C4-2B (cell line): ENCODE results near the gene SLC25A29.

Source experiments
- H3K27ac ChIP-seq: fragments of 450-650 bp; 2 replicates; pipeline ENCODE4 v1.5.1; 2017
- CTCF ChIP-seq: fragments of 450-650 bp; conservative IDR thresholded peaks from 2 replicates; pipeline ENCODE4 v1.5.1; 2017; ENCODE audit warnings: mild to moderate bottlenecking
- ZFX ChIP-seq: fragments of 450-650 bp; IDR thresholded peaks from 2 replicates; pipeline ENCODE4 v1.6.1; 2017

Gene SLC25A29

GRCh38 chr14:100296106-100296651 lies 10.1 kb downstream of the SLC25A29 start:
- no peak for TF ChIP-seq CTCF
- no peak for TF ChIP-seq ZFX
- H3K27ac ChIP-seq, result no peak overlapping the region

- TF ChIP-seq CTCF (no peak), ZFX (no peak)
Observed at GRCh38 chr14:100295376-100296105, 10.7 kb downstream of the SLC25A29 start.

GRCh38 chr14:100294963-100295330 lies 11.3 kb downstream of the SLC25A29 start:
- TF ChIP-seq ZFX (no peak), CTCF (no peak)
- no peak overlapping the region for H3K27ac ChIP-seq

More at GRCh38 chr14:100295376-100296105, 10.7 kb downstream of the SLC25A29 start:
- no peak overlapping the region for H3K27ac ChIP-seq

- no peak overlapping the region for H3K27ac ChIP-seq
- TF ChIP-seq CTCF (no peak), ZFX (no peak)
Observed at GRCh38 chr14:100294213-100294962, 11.9 kb downstream of the SLC25A29 start.

- no peak overlapping the region for H3K27ac ChIP-seq
- TF ChIP-seq CTCF (no peak), ZFX (no peak)
Observed at GRCh38 chr14:100293497-100294212, 12.6 kb downstream of the SLC25A29 start.

- no peak for TF ChIP-seq CTCF
- TF ChIP-seq ZFX, result no peak
- no peak overlapping the region for H3K27ac ChIP-seq
Observed at GRCh38 chr14:100292776-100293461, 13.3 kb downstream of the SLC25A29 start.
